ENCODE measurements around the gene SIL1.

GRCh38 chr5:139148986-139149385, 49.2 kb downstream of the SIL1 start:
- TF ChIP-seq CTCF (IDR thresholded peaks at IDR 0.05), result no peak
- TF ChIP-seq EP300 (IDR thresholded peaks at IDR 0.05), result no peak
- no peak for TF ChIP-seq POLR2AphosphoS5 (IDR thresholded peaks at IDR 0.05)

All from gastroesophageal sphincter (tissue), 3 donors.